CD4-positive, alpha-beta T cell treated with Interleukin-6 at 100 ng/mL for 8 hours (primary cell): Measurements from ENCODE around the gene NCKAP5L.
"Not testable (repeated sequence)": the region's sequence is repeated elsewhere in the genome, so short reads cannot be mapped to it uniquely, and the experiment has no call there.

Experiments
- DNase-seq: peaks from one replicate; pipeline ENCODE4 v3.0.0-alpha.2; 2020; ENCODE audit warnings: mixed read lengths, low spot score

Gene NCKAP5L

DNA sequence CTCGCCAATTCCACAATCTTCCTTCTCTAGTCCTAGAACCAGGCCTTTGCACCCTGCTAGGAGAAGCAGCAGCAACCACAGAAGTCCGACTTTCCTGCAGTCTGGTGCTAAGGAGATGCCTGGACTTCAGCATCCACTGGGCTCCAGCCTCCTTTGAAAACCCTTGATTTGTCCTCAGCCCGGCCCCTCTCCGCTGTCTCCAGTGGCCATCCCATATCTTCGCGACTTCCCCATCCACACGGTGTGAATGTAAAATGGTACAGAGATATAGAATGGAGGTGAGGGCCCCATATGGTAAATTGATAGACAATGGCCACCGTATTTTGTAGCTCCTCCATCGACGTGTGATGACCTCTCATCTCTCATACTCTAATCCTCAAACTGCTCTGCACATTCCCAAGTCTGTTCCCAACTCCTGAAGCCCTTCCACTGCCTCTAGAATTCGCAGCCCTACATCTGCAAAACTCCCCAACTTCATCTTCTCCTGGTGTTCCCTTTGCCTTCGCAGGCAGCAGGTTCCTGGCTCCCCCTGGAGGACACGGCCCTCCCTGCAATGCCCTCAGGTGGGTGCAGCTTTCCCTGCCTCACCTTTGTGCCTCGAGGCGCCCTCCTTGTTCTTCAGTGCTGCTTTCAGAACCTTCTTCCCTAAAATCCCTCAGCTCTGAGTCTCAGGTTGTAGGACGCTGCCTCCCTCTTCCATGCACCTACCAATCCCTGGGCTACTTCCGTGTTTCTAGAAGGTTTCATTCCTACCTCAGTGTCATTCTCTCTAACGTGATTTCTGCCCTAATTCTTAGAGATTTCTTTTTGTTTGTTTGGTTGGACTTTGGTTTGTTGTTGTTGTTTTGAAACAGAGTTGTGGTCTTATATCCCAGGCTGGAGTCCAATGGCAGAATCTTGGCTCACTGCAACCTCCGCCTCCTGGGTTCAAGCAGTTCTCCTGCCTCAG, 50.1 kb downstream of the NCKAP5L start:
- DNase-seq = peak; percentile 70

DNA sequence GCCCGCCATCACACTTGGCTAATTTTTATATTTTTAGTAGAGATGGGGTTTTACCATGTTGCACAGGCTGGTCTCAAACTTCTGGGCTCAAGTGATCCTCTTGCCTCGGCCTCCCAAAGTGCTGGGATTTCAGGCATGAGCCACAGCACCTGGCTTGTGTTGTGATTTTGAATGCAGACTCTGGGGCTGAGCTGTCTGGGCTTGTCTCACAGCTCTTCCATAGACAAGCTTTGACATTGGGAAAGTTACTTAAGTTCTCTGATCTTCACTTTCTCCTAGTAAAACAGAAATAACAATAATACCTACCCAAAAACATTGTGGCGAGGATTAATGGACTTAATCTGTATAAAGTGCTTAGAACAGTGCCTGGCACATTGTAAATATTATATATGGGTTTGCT, 50.9 kb downstream of the NCKAP5L start:
- DNase-seq = no peak

DNA sequence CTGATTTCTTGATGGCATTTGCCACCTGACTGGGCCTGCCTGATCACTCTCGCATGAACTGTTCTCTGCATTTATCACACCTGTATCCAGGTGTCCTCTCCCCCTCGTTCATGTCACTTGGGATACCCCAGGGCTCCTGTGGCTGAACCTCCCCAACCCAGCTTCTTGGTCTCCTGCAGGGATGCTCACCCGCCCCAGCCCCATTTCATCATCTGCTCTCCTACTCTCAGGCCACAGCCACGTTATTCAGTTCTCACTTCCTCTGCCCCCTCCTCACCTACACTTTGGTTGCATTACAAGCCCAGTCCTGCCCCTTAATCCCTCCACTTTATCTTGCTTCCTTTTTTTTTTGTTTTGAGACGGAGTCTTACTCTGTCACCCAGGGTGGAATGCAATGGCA, 51.4 kb downstream of the NCKAP5L start:
- no peak for DNase-seq

DNA sequence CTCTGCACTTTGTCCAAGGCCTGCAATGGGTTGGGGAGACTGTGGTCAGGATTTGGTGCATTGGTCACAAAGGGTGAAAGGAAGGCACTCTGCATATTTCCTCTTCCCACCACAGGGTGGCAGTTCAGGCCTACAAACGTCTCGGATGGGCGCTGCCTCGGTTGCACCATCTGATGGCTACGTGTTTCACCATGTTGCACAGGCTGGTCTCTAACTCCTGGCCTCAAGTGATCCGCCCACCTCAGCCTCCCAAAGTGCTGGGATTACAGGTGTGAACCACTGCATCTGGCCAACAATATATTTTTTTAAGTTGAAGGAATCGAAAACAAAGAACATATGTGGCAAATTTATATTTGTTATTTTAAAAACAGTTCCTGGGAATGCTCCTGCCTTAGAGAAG, 51.8 kb downstream of the NCKAP5L start:
- DNase-seq = peak; percentile 53

DNA sequence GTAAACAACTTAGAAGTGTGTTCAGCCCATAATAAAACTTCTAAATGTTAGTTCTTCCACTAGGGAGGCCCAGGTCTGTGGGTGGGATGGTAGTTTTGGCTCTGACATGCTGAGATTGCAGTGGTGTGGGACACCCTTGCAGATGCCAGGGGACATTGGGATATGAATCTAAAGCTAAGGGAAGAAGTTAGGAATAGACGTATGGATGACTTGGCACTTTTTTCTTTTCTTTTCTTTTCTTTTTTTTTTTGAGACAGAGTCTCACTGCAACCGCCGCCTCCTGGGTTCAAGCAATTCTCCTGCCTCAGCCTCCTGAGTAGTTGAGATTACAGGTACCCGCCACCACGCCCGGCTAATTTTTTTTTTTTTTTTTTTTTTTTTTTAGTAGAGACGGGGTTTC, 55.1 kb downstream of the NCKAP5L start:
- not testable (repeated sequence) for DNase-seq

DNA sequence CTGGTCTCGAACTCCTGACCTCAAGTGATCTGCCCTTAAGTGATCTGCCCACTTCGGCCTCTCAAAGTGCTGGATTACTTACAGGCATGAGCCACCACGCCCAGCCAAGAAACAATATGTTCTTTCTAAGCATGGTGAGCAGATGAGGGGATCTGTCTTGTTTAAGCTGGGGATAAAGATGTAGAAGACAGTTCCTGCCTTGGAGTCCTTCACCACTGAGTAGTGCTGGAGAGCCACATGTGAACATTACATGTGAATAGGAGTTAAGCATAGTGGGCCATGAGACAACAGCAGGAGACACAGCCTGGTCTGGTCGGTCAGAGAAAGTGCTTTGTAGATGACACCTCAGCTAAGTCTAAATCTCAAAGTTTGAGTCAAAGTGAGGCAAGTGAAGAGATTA, 60.9 kb downstream of the NCKAP5L start:
- no peak for DNase-seq

DNA sequence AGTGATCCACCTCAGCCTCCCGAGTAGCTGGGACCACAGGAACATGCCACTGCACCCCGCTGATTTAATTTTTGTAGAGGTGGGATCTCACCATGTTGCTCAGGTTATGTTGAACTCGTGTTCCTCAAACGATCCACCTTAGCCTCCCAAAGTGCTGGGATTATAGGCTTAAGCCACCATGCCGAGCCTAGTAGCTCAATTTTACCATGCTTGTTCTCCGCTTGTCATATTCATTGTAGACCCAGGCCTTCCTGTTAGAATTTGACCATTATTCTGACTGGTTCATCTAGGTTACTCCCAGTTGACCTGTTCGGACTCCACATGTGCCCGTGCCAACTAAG, 62.1 kb downstream of the NCKAP5L start:
- DNase-seq = no peak

DNA sequence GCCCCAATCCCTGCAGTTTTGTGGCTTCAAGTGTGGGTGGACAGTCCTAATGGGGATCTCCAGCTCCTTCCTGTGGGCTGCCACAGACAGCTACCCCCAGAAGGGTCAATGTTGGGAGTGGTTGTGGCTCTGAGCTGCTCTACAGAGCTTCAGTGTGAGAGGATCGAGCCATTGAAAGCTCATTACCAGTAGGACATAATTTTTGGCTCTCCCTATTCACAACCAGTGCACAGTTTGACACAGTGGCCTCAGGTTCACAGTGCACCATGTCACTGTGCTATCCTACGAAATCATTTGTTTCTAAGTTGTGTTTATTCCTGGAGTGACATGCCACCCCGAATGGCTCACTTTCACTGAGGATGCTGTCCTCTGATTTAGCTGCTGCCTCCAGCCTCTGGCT, 64.1 kb downstream of the NCKAP5L start:
- DNase-seq = no peak

DNA sequence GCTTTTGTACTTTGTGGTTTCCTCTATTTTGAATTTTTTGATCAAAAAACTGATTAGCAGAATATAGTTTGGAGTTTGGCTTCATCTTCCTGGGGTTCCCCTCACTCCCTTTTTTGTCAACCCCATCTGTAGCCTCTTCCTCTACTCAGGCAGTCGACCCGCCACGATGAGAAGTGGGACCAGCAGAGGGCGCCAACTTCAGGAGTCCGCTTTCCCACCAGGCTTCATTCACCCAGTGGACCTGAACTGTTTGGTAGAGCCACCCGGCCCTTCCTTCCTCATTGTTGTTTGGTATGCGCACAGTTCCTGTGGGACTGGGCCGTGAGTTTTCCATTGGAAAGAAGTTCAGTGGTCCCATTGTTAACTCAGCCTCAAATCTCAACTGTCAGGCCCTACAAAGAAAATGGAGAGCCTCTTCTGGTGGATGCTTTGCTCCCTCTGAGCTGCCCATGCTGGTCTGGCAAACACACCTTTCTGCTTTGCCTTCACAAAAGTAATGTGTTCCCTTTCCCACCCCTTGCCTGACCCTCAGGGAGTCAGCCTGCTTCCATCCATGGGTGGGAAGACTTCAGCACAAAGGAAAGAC, 65.1 kb downstream of the NCKAP5L start:
- peak; percentile 72 for DNase-seq

DNA sequence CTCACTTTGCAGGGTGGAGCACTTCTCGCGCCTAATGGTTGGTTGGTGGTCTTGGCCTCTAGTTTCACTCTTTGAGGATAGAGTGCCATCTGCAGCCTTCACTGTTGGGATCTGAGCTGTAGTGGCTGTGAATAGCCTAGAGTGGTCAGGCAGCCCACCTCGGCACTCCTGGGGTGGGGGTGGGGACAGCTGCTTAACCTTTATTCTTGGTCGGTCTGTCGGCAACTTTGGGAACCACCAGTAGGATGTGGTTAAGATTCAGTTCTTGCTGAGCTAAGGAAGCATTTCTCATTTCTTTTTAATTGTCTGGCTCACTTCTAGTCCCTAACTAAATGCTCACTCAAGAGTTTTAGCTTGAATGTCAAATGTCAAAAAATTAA, 65.8 kb downstream of the NCKAP5L start:
- peak; percentile 15 for DNase-seq

DNA sequence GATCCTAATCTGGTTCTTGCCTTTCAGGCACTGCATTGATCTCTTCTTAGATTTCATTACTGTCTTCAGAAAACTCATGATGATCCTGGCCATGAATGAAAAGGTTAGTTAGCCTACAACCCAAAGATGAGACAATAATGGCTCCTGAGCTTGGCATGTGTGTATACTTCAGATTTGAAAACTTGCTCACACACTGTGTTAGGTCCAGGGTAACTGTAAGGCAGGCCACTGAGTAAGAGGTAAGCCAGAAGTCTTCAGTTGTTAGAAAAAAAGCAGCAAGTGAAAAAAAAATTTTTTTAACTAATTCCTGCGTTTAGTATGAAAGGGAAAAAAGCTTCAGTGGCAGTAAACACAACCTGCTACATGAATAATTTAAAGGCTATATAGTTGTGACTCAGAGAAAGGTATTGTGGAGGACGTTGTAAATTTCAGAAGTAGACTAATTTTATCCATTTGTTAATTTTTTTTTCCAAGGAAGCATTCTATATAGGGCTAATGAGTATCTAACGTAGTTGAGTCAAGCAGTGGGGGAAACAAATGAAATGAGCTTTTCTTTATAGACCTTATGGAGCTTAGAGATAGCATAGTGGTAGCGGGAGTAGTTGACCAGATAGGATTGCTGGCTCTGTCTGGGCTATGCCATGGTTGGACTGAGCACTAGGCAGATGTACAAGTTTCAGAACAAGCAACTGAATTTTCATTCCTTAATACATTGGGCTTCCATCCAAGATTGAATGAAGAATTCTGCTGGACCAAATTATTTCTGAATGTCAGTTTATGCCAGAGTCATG, 66.3 kb downstream of the NCKAP5L start:
- no peak for DNase-seq

DNA sequence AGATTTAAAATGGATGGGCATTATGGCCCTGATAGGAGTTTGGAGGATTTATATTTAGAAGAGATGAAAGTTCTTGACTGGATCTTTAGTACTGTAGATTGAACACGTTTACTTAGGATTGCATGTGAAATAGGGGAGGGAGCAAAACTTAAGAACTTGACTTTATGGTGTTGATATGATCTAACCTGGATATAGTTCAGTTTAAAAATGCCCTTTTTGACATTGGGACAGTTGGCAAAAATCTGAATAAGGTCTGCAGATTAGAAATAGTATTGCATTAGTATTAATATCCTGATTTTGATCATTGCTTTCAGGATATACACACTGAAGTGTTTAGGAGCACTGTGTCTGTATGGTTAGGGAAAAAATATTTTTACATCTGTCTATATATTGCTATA, 77.2 kb downstream of the NCKAP5L start:
- no peak for DNase-seq

DNA sequence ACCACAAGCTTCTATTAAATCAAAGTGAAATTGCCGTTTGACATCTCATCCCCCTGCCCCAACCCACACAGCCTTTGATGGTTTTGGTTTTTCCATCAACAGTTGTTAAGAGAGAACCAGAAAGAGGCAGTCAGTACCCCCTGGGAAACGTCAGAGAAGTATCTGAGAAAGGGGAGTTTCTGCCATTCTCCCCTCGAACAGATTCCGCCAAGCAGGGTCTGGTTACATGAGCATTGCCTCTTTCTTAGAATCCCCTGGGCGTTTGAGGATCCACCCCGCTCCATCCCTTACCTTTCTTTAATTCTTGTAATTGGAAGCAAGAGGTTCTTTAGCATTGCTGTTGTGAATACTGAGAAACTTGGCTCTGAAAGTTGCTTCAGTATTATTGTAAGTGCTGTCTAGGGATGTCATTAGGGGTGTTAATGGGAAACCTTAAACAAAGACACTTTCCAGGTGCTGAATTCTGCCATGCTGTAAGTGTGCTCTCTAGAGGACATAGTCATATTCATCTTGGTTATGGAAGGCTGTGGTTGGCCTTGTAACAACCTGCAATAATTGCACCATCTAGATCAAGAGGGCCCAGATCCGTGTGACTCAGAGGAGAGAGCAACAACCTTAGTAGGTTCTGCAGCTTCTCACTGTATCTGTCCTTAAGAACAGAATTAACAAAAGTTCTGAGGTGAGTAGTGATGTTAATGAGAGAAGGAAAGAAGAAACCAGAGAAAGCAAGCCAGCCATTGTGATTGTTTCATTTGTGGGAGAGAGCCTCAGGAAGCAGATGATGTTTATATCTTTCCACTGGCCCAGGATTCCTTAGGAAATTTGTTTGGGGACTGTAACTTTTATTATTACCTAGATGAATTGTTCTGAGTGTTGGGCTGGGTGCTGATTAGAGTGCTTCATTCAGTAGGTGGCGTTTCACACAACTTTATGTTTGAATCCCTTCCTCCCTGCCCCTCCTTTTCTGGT, 77.9 kb downstream of the NCKAP5L start:
- DNase-seq = no peak

DNA sequence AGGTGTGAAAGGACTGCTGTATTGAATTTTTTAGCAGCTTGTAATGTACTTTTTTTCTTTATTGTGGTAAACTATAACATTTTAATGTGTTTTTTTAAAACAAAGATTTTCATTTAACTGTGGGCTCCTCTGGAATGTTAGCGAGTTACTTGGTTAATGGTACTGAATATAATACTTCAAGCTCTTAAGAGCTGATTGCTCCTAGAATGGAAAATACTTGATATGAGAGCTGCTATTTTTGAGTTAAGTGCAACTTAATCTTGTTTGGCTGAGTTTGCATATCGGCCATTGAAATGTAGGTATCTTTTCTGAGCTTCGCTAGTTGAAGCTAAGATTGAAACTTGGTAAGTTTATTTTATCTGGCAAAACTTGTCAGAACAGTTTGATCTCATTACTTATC, 79.4 kb downstream of the NCKAP5L start:
- DNase-seq = no peak

DNA sequence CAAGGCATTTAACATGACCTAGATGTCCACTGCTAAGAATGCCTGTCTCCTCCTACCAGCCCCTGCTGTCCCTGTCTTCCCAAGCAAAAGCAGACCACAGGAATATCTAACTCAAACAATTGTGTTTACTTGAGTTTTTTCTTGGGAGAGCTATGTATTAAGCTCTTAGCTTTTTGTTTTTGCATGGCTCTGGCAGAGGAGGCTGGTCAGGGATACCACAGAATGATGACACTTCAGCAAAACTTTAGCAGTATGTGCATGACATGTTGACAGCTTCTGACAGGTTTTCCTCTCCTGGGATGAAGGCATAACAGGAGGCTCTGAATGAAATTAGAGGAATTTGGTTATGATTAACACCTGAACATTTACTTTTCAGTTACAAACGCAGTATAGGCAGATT, 79.9 kb downstream of the NCKAP5L start:
- no peak for DNase-seq

DNA sequence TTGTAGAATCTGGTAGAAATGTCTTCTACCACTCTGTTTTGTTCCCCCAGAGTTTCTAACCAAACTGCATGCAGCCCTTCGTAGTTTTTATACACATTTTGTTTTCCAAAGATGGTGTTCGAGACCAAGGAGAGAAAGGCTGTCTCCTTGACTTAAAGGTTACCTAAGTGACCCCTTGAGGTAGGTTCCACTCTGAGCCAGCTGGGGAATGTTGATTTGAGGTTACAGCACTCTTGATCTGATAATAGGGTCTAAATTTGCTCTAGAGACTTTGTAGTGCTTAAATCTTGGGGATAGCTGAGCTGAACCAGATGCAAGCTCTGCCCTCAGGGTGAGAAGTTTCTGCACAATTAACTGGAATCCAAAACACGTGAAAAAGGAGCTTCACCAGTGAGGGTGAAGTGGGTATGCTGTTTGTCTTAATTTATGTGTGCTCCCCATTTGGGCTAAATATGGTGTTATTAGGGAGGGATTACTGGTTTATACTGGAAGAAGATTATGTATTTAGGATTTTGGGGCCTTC, 83.8 kb downstream of the NCKAP5L start:
- DNase-seq = no peak

DNA sequence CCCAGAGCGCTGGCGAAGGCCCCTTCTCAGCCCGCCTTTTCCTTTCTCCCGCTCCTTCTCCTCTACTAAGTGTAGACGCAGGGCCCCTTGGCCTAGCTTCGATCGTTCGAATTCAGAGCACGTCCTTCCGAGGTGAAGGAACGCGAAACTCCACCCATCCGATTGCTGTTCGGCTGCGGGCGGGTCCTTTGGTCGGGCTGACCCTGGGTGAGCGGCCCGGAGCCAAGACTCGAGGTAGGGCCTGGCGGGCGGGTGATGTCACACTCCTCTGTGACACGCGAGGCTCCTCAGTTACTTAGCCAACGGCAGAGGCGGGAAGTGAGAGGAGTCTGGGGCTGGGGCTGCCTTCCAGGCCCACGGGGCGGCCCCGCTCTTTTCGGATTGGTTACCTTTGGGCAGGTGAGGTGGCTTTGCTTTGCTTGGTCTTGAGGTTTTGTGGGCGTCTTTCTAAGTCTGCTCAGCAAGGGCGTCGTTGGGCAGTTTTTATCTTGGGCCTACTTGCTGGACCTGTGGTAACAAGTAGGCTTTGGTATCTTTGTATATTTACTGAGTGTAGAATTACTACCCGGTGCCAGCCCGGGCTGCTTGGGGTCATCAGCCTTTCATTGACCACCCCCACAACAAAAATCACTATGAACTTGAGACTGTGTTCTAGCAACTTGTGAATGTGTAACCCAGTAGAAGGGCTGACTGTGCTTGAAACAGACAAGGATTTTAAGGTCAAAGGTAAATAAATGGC, 86.2 kb downstream of the NCKAP5L start:
- DNase-seq = peak; percentile 84
